GM21737 (cell line): Measurements from ENCODE around the gene SPEG.

ENCODE experiments used
- ATAC-seq: cut with Tn5 transposase; IDR thresholded peaks from one replicate; pipeline ENCODE4 v1.9.1; 2021; ENCODE audit warnings: mild to moderate bottlenecking, moderate library complexity; ENCODE audit not compliant: unreplicated experiment

SPEG gene

GRCh38 chr2:219523031-219523671 is 88.5 kb downstream of the SPEG start:
- no peak for ATAC-seq

GRCh38 chr2:219524817-219525216 is 90.2 kb downstream of the SPEG start:
- ATAC-seq: no peak

GRCh38 chr2:219525533-219526232 is 91.0 kb downstream of the SPEG start:
- no peak for ATAC-seq

- no peak for ATAC-seq
These were observed 91.9 kb downstream of the SPEG start for GRCh38 chr2:219526320-219527075.

- ATAC-seq: no peak
These were observed 92.4 kb downstream of the SPEG start for GRCh38 chr2:219527076-219527394.

- no peak for ATAC-seq
These were observed 92.8 kb downstream of the SPEG start for GRCh38 chr2:219527472-219527871.

- peak; percentile 75 for ATAC-seq
These were observed 95.7 kb downstream of the SPEG start for GRCh38 chr2:219530048-219530963.

GRCh38 chr2:219531639-219532377 is 97.2 kb downstream of the SPEG start:
- ATAC-seq: no peak

GRCh38 chr2:219532378-219532649 is 97.7 kb downstream of the SPEG start:
- ATAC-seq: no peak

- ATAC-seq: no peak
These were observed 99.5 kb downstream of the SPEG start for GRCh38 chr2:219533930-219534661.

- ATAC-seq: no peak
These were observed 101.8 kb downstream of the SPEG start for GRCh38 chr2:219536425-219536824.

- ATAC-seq: no peak
These were observed 102.3 kb downstream of the SPEG start for GRCh38 chr2:219536967-219537366.

GRCh38 chr2:219537657-219538488 is 103.2 kb downstream of the SPEG start:
- ATAC-seq: no peak

- ATAC-seq: no peak
These were observed 103.9 kb downstream of the SPEG start for GRCh38 chr2:219538504-219538951.

- ATAC-seq: no peak
These were observed 104.5 kb downstream of the SPEG start for GRCh38 chr2:219538956-219539788.

GRCh38 chr2:219539926-219540678 is 105.5 kb downstream of the SPEG start:
- no peak for ATAC-seq

- no peak for ATAC-seq
These were observed 106.3 kb downstream of the SPEG start for GRCh38 chr2:219540784-219541504.
